GM12873 (cell line): ENCODE results near the gene STT3A.

Experiments
- CTCF ChIP-seq: IDR thresholded peaks from 2 replicates; pipeline ENCODE4 v1.5.1; 2012; ENCODE audit warnings: low read depth, mild to moderate bottlenecking, moderate library complexity, low read length, control low read depth; ENCODE audit not compliant: insufficient read depth; ENCODE audit errors: missing control alignments

The STT3A gene

GRCh38 chr11:125572916-125573315, 19.7 kb upstream of the STT3A start:
- no peak for TF ChIP-seq CTCF

GRCh38 chr11:125578783-125579182, 13.9 kb upstream of the STT3A start:
- no peak for TF ChIP-seq CTCF

- no peak for TF ChIP-seq CTCF
These were observed 12.8 kb upstream of the STT3A start for GRCh38 chr11:125579811-125580210.

DNA sequence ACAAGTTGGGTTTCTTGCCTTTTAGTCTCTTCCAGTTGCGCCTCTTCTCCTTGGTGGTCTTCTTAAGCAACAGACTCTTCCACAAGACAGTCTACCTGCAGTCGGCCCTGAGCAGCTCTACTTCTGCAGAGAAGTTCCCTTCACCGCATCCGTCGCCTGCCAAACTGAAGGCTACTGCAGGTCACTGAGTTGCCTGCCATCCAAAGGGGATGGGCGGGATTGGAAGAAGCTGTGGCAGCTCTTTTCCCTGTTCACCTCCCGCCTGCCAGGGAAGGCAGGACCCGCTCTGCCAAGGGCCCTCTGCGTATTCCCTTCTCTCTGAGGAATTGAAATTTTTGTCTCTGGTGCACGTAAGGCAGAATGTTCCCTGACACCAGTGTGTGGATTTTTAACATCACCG, 9.2 kb upstream of the STT3A start:
- TF ChIP-seq CTCF: no peak

DNA sequence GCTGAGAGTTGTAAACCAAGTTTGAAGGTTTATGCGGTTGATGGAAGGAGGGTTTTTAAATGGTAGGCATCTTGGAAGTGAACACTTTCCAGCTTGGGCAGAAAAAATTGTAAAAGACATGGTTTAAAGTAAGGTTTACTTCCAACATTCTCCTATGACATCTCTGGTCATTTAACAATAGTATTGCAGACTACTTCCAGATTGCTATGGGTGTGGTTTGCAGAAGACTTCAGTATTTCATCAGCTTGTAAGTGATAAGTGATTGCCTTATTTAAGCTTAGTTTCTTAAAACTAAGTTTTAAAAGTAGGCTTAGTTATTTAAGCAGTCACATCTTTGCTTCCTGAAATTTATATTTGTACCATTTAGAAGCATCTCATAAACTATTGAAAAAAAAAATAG, 7.2 kb upstream of the STT3A start:
- no peak for TF ChIP-seq CTCF

DNA sequence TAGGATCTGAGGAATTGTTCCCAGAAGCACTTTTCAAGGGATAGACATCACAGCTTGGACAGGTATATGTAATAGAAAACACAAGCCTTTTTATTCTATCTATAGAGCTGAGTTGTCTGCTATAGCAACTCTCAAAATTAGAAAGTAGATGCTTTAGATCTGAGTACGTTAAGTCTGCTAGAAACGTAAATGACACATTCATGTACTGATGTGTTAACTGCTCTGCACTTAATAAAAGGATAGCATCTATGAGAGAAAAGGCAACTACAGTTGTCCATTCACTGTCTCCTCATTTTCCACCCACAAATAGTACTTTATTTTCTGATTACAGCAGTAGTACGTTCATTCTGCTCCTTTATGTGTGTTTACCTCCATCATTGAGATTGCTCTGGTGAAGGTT, 6.0 kb upstream of the STT3A start:
- no peak for TF ChIP-seq CTCF

GRCh38 chr11:125587480-125587879, 5.2 kb upstream of the STT3A start:
- TF ChIP-seq CTCF: no peak
